Measurements from ENCODE around the gene EVA1B.

EVA1B gene

DNA sequence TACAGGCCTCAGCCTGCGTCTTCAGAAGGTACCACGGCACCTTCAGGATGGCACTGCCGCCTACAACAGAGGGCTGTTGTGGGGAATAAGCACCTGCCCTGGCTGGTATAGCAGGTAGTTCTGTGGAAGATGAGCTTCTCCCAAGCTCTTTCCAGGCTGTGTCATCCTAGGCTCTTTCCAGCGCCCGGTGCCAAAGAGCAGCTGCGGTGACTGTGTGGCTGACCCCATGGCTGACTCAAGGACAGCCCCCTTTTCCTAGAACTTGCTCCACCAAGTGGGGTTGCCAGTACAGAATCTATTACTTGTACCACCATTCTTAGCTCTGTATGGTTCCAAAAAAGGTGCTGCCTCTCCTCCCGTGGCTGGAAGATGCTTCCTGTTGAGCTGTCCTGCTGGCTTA lies 21.9 kb upstream of the EVA1B start:
- DNase-seq, result no peak

GRCh38 chr1:36344395-36344680 lies 20.9 kb upstream of the EVA1B start:
- DNase-seq, result no peak

DNA sequence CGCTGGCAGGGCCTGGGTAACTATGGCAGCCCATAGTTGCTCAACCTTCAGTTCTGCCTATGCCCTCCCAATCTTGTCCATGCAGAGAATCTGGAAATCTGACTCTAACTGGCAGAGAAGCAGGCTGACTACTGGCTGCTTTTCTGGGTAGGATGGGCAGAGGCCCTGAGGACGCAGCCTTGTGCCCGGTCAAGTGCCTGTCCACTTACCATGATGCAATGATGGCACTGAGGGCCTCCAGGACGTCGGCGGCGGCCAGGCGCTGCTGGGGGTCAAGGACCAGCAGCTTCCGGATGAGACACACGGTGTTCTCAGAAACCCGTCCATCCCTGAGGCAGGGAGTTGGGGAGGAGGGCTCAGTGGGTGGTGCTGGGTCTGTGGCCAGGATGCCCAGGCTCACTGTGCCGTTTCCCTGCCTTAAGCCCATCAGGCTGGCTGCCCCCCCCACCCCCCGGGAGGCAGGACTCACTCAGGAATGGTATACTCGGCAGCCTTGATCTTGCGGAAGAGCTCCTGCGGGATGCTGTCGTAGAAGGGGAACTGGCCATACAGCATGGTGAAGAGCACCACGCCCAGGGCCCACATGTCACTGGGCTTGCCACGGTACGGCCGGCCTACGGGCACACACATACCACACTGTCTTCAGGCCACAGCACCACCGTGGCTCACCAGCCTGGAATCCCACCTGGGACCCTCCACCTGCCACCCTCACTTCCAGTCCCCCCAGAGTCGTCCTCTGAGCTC lies 20.4 kb upstream of the EVA1B start:
- DNase-seq, result no peak

GRCh38 chr1:36342426-36343185 lies 19.2 kb upstream of the EVA1B start:
- DNase-seq, result peak in 5 of 6 experiments; percentile 53 to 64 (median 57)

- no peak for DNase-seq
These were observed 18.3 kb upstream of the EVA1B start for GRCh38 chr1:36341626-36342320.

GRCh38 chr1:36339615-36340014 lies 16.2 kb upstream of the EVA1B start:
- no peak for DNase-seq

GRCh38 chr1:36339215-36339614 lies 15.8 kb upstream of the EVA1B start:
- no peak for DNase-seq

GRCh38 chr1:36337830-36338229 lies 14.4 kb upstream of the EVA1B start:
- DNase-seq, result no peak

DNA sequence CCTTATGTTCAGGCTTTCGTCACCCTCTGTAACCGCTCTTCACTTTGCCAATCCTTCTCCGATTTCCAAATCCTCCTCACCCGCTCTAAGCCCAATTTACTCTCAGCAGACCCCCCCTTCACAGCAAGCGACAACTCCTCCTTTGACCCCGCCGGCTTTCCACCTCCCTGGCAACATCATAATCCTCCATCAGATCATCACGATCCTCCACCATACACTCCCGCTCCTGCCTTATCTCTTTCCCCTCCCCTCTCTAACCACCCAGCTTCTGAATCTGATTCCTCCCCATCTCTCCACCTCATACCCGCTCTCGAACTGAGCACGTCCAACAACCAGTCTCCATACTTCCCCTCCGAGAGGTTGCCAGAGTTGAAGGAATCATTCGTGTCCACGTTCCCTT lies 7.5 kb upstream of the EVA1B start:
- no peak for DNase-seq

- DNase-seq, result no peak
These were observed 6.4 kb upstream of the EVA1B start for GRCh38 chr1:36329817-36330216.

DNA sequence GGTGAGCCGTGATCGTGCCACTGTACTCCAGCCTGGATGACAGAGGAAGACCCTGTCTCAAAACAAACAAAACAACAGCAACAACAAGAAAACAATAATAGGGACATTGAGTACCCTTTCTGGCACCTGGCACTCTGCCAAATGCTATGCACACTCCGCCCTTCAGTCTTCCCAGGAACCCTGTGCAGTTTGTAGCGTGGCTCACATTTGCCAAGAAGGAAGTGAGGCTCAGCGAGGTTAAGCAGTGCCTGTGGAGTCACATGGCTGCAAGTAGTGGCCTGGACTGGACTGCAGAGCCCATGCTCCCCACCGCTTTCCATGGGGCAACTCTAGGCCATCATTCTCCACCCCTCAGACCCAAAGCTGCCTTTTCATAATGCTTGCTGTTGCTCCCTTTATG lies 5.3 kb upstream of the EVA1B start:
- no peak for DNase-seq

- DNase-seq, result no peak
These were observed 4.6 kb upstream of the EVA1B start for GRCh38 chr1:36328088-36328480.

GRCh38 chr1:36327421-36328087 lies 4.1 kb upstream of the EVA1B start:
- DNase-seq, result no peak

- DNase-seq, result no peak
These were observed 3.1 kb upstream of the EVA1B start for GRCh38 chr1:36326499-36326898.

DNA sequence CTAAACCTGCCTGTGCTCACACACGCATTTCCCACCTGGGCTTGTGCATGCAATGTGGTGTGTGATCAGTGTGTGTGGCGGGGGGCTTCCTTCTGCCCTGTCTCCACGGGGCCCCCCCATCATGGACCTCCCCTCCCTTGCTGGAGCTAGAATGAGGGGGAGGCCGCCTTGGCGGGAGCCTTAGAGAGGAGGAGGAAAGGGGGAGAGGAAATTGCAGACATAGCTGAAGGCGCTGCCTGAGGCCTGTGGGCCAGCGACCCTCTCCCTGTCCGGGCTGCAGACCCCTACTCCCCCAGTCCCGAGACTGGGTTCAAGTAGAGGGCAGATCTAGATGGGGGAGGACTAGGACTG lies 883 bp upstream of the EVA1B start:
- DNase-seq, result no peak

DNA sequence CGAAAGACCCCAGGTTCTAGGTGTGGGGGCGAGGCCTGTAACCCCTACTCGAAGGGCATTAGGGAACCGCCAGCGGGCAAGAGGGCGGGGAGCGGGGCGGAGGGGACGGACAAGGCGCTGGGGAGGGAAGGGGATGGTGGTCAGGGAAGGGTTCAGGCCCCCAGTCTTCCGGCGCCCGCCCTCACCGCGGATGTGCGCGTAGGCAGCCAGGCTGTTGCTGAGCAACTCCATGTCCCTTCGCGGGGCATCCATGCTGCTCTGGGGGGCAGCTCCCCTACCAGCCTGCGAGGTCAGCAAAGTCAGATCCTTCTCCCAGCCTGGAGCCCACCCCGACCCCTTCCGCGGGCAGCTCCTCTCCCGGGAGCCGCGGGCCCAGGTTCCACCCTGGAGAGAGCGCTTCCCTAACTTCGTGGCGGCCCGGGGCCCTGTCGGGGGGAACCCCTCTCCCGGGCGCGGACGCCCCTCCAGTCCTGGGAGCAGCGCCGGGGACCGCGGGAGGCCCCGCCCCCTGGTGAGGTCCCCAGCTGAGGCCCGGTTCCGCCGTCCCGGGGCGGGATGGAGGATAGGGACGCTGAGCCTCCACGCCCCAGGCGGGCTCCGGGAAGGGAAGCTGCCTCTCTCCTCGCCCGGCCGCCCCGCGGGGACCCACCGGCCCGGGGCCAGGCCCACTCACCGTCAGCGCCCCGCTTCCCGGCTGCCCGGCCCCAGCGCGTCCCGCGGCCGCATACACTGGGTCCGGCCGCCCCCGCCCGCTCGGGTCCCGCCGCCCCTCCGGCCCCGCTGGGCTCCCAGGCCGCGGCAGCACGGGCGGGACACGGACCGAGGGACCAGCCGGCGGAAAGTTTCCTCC lies 434 bp downstream of the EVA1B start:
- peak in 4 of 6 experiments; percentile 18 to 40 (median 20) for DNase-seq

DNA sequence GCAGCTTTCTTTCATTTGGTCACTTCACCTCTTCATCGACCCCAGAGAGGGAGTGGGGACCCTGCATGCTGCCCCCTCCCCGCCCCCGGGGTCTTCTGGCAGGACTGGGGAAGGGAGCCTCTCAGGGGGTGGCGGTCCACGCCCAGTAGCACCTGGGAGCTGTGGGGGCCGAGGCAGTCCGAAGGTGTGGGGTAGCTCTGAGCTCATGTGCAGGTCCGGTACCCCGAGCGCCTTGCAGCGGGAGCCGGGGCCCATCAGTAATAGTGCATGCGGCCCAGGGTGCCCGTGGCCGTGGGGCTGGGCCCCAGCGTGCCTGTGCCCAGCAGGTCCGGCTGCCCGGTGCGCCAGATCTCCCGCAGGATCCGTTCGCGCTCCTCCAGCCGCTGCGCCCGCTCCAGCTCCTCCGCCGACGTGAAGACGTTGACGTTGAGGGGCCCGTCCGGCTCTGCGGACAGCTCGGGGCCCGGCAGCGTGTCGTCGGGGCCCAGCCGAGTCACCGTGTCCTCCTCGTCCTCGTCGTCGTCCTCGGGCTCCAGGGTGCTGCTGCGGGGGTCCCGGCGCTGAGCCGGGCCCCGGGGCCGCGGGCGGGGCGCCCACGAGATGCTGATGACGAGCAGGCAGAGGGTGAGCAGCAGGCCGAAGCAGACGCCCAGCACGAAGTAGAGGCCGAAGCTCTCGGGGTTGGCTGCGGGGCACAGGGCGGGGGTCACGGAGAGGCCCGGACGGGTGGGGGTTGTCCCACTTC lies 1.2 kb downstream of the EVA1B start:
- DNase-seq, result no peak

GRCh38 chr1:36321119-36321951 lies 2.1 kb downstream of the EVA1B start:
- DNase-seq, result peak in 4 of 6 experiments; percentile 10 to 30 (median 19)

DNA sequence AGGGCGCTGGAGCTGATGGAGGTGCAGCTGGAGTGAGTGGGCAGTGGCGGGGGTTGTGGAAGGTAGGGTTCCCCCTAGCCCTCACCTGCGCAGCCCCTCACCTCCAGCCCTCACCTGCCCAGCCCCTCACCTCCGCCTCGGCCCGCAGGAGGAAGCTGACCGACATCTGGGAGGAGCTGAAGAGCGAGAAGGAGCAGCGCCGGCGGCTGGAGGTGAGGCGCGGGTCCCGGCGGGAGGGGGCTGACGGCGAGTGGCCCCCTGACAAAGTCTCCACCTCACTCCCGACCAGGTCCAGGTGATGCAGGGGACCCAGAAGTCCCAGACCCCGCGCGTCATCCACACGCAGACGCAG lies 2.7 kb downstream of the EVA1B start:
- no peak for DNase-seq

- no peak for DNase-seq
These were observed 3.1 kb downstream of the EVA1B start for GRCh38 chr1:36320291-36320761.

DNA sequence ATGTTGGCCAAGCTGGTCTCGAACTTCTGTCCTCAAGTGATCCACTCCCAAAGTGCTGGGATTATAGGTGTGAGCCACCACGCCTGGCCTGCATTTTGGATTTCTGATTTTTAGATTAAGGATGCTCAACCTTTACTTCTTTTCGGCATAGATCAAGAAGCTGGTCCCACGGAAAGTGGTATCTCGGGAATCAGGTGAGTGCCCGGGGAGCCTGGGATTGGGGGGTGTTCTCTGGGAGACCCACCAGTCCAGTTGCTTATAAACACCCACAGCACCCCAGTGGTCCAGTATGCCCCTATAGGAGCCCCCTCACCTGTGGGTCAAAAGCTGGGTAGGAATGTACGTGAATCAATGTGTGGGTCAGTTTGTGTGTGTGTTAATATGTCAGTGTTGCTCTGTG lies 14.0 kb downstream of the EVA1B start:
- DNase-seq, result no peak
